Upper lobe of left lung (tissue), 6 donors: ENCODE measurements around the gene MBD3L2B. TPM values are rescaled to one million over a fixed set of nuclear protein-coding genes. Genes with fewer than 3 reads are reported as not detected.
"Not testable (repeated sequence)": the region's sequence is repeated elsewhere in the genome, so short reads cannot be mapped to it uniquely, and the experiment has no call there.

Experiments used
- ATAC-seq, 2 donors: fragments of 200-7000 bp; cut with Tn5 transposase; one replicate each; pipeline ENCODE4 v1.9.1; 2022; ENCODE audit warnings: mild to moderate bottlenecking in 2 of 2, moderate library complexity in 2 of 2; ENCODE audit not compliant: low FRiP score in 2 of 2
- DNase-seq, 2 donors: peaks; one replicate each; pipeline ENCODE4 v3.0.0-alpha.2; 2019 to 2020
- H3K27ac ChIP-seq, 4 donors: fragments of 200-600 bp; sonication (generic); one replicate each; pipeline ENCODE4 v1.5.1; 2016 to 2019
- H3K27me3 ChIP-seq, 4 donors: fragments of 200-600 bp; sonication (generic); one replicate each; pipeline ENCODE4 v1.5.1; 2017 to 2019
- H3K36me3 ChIP-seq, 4 donors: fragments of 200-600 bp; sonication (generic); one replicate each; pipeline ENCODE4 v1.5.1; 2016 to 2019
- H3K4me1 ChIP-seq, 4 donors: fragments of 200-600 bp; sonication (generic); one replicate each; pipeline ENCODE4 v1.5.1; 2018 to 2019
- H3K4me3 ChIP-seq, 4 donors: fragments of 200-600 bp; sonication (generic); one replicate each; pipeline ENCODE4 v1.5.1; 2017 to 2019; ENCODE audit warnings: mild to moderate bottlenecking in 2 of 4, moderate library complexity in 1 of 4
- H3K9me3 ChIP-seq, 4 donors: fragments of 200-600 bp; sonication (generic); one replicate each; pipeline ENCODE4 v1.5.1; 2018 to 2019
- EP300 ChIP-seq, 4 donors: sonication (generic); formaldehyde crosslinking; IDR thresholded peaks; one replicate each; pipeline ENCODE4 v1.5.1; 2017; ENCODE audit warnings: antibody characterized with exemption in 4 of 4, control low read depth in 2 of 4
- POLR2A ChIP-seq, 4 donors: fragments of 450-650 bp; IDR thresholded peaks; one replicate each; pipeline ENCODE4 v1.5.1; 2016 to 2017; ENCODE audit warnings: antibody characterized with exemption in 4 of 4, mild to moderate bottlenecking in 2 of 4
- POLR2AphosphoS5 ChIP-seq, 2 donors: sonication (generic); formaldehyde crosslinking; IDR thresholded peaks; one replicate each; pipeline ENCODE4 v1.5.1; 2017; ENCODE audit warnings: antibody characterized with exemption in 2 of 2
- WGBS, 2 donors: methylation state at CpG; one replicate each; pipeline ENCODE4 v1.1.5; 2017 to 2018; 5-methylcytosine and 5-hydroxymethylcytosine counted together
- total RNA-seq, 6 donors: library from RNA; depleted of rRNA in 4 of 6; stranded (reverse); fragments of >200 nt in 4 of 6; gene quantifications; one replicate each; pipeline versions ENCODE4 v1.1.0 to v1.2.1, GENCODE V29; 2016 to 2021
- TF ChIP-seq, protein P1 (sequence below), 6 experiments: fragments of 450-650 bp in 4 of 6; fragments of 200-600 bp in 2 of 6; sonication (generic) in 2 of 6; IDR thresholded peaks; one replicate each; pipeline ENCODE4 v1.5.1; 2016 to 2019; ENCODE audit warnings: antibody characterized with exemption in 6 of 6
- donor health status: DM: no; HTN: no; CAD: no; lungs with moderate emphysema.
- donor health status: DM: no; HTN: yes; CAD: no; lungs with severe emphysema.

Gene MBD3L2B
- total RNA-seq: not detected

DNA sequence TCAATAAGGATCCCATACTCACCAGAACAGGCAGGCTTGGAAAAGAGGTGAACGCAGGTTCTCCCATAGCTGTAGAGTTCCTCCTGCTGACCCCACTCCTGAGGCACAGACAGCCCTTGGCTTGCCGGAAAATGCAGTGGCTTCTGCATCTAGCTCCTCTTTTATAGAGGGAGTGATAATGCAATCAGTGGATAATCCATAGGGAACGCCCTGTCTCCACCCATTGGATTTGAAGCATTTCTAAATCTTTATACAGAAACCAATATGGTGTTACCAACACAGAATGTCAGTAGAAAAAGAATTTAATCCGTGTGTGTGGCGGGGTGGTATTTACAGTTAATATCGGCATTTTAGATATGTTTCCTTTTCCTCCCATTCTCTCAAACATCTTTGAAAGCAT is at the start of gene MBD3L2B:
MBD3L2B (minus strand) TSS at position 101 of the 400 bp plus-strand sequence; CDS start at position 67, 34 bp downstream.
- WGBS, 2 donors: no CpG with 5 or more reads among the region's 6 CpGs
- not testable (repeated sequence) for DNase-seq, H3K36me3 ChIP-seq, H3K9me3 ChIP-seq, H3K27me3 ChIP-seq, ATAC-seq, H3K27ac ChIP-seq, H3K4me3 ChIP-seq, H3K4me1 ChIP-seq

- peak overlapping the region; percentile 87 to 89 (median 88) for H3K27ac ChIP-seq
- 0 to 1% methylated on average over 6 to 12 of the region's 12 CpGs for WGBS, 2 donors
- DNase-seq (no peak), ATAC-seq (peak in 1 of 2 donors; percentile 7)
- H3K9me3 ChIP-seq: peaks cover 0 to 2% (median under 1%) of the 10 kb centered on the region in 4 donors
- peaks cover 7 to 17% (median 11%) of the 10 kb centered on the region in 4 donors for H3K4me1 ChIP-seq
- peak overlapping the region; percentile 93 to 100 (median 96) for H3K4me3 ChIP-seq
- peaks cover 23 to 44% (median 38%) of the 10 kb centered on the region in 4 donors for H3K36me3 ChIP-seq
- TF ChIP-seq POLR2AphosphoS5 (IDR thresholded peaks at IDR 0.05) (no peak), EP300 (IDR thresholded peaks at IDR 0.05) (no peak), POLR2A (IDR thresholded peaks at IDR 0.05) (no peak)
- TF ChIP-seq, protein P1, sequence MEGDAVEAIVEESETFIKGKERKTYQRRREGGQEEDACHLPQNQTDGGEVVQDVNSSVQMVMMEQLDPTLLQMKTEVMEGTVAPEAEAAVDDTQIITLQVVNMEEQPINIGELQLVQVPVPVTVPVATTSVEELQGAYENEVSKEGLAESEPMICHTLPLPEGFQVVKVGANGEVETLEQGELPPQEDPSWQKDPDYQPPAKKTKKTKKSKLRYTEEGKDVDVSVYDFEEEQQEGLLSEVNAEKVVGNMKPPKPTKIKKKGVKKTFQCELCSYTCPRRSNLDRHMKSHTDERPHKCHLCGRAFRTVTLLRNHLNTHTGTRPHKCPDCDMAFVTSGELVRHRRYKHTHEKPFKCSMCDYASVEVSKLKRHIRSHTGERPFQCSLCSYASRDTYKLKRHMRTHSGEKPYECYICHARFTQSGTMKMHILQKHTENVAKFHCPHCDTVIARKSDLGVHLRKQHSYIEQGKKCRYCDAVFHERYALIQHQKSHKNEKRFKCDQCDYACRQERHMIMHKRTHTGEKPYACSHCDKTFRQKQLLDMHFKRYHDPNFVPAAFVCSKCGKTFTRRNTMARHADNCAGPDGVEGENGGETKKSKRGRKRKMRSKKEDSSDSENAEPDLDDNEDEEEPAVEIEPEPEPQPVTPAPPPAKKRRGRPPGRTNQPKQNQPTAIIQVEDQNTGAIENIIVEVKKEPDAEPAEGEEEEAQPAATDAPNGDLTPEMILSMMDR (IDR thresholded peaks at IDR 0.05): no peak
- H3K27me3 ChIP-seq: no peaks in the 10 kb centered on the region
Observed at GRCh38 chr19:7069904-7070226, 48.6 kb upstream of the MBD3L2B start.

GRCh38 chr19:7069042-7069903 is 48.0 kb upstream of the MBD3L2B start, which contains the start of gene ZNF557:
Gene ZNF557 (plus strand): TSS chr19:7069703. CDS start chr19:7075075, 5,372 bp downstream.
- H3K9me3 ChIP-seq: no peaks in the 10 kb centered on the region
- peak; percentile 100 for ATAC-seq
- H3K36me3 ChIP-seq: peaks cover 19 to 38% (median 32%) of the 10 kb centered on the region in 4 donors
- H3K4me3 ChIP-seq: peak within 1 kb of the TSS; percentile 93 to 100 (median 96)
- peak within 1 kb of the TSS; percentile 87 to 89 (median 88) for H3K27ac ChIP-seq
- H3K4me1 ChIP-seq: peaks cover 7 to 17% (median 11%) of the 10 kb centered on the region in 4 donors
- DNase-seq: peak; percentile 98 to 99
- no peaks in the 10 kb centered on the region for H3K27me3 ChIP-seq
- peak in 3 of 4 donors; percentile 17 to 78 (median 64) for TF ChIP-seq POLR2A (IDR thresholded peaks at IDR 0.05)
- peak in 1 of 4 donors; percentile 5 for TF ChIP-seq EP300 (IDR thresholded peaks at IDR 0.05)
- TF ChIP-seq, protein P1 (IDR thresholded peaks at IDR 0.05): peak in 1 of 6 experiments; percentile 16
- peak; percentile 71 to 72 for TF ChIP-seq POLR2AphosphoS5 (IDR thresholded peaks at IDR 0.05)
- WGBS, 2 donors: 0 to 1% methylated on average over 22 to 49 of the region's 56 CpGs

- DNase-seq (no peak), ATAC-seq (no peak)
- H3K9me3 ChIP-seq: no peaks in the 10 kb centered on the region
- peak overlapping the region in 3 of 4 donors; percentile 32 to 89 (median 88) for H3K27ac ChIP-seq
- WGBS, 2 donors: 80 to 86% methylated on average over 6 of the region's 6 CpGs
- H3K36me3 ChIP-seq: peaks cover 12 to 32% (median 26%) of the 10 kb centered on the region in 4 donors
- TF ChIP-seq, protein P1 (IDR thresholded peaks at IDR 0.05): no peak
- no peak for TF ChIP-seq POLR2A (IDR thresholded peaks at IDR 0.05)
- peaks cover 7 to 17% (median 11%) of the 10 kb centered on the region in 4 donors for H3K4me1 ChIP-seq
- no peaks in the 10 kb centered on the region for H3K27me3 ChIP-seq
- H3K4me3 ChIP-seq: peak overlapping the region in 2 of 4 donors; percentile 95 to 98
Observed at GRCh38 chr19:7068599-7068998, 47.4 kb upstream of the MBD3L2B start.

DNA sequence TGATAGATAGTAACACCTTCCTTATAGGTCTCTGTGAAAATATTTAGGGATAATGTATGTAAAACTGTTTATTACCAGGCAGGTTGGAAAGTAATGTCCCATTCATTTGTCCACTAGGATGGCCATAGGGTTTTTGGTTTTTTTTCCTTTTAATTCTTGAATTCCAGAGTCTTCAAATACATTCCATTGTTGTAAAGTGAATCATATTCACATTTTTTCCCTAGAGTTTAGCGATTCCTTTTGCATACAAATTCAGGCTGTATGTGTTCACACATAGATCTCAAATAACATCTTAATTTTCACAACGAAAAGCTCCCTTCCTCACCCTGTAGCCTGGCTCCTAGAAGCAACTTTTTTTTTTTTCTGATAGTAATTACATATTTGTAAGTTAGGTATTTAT is 46.5 kb upstream of the MBD3L2B start:
- no peak for ATAC-seq
- H3K4me1 ChIP-seq: peaks cover 7 to 17% (median 11%) of the 10 kb centered on the region in 4 donors
- H3K9me3 ChIP-seq: no peaks in the 10 kb centered on the region
- no peaks in the 10 kb centered on the region for H3K27me3 ChIP-seq
- H3K27ac ChIP-seq: no peak overlapping the region
- H3K4me3 ChIP-seq: no peak overlapping the region
- no peak for TF ChIP-seq EP300 (IDR thresholded peaks at IDR 0.05)
- no peak for TF ChIP-seq POLR2AphosphoS5 (IDR thresholded peaks at IDR 0.05)
- TF ChIP-seq, protein P1 (IDR thresholded peaks at IDR 0.05): no peak
- TF ChIP-seq POLR2A (IDR thresholded peaks at IDR 0.05): no peak
- H3K36me3 ChIP-seq: peaks cover 10 to 23% (median 18%) of the 10 kb centered on the region in 4 donors
- no peak for DNase-seq
- WGBS, 2 donors: 85% methylated on average over 2 of the region's 2 CpGs

- not testable (repeated sequence) for ATAC-seq
- 60 to 66% methylated on average over 13 of the region's 13 CpGs for WGBS, 2 donors
Observed at GRCh38 chr19:7067122-7067521, 45.9 kb upstream of the MBD3L2B start.

More at GRCh38 chr19:7067122-7067521, 45.9 kb upstream of the MBD3L2B start:
- not testable (repeated sequence) for H3K4me3 ChIP-seq, H3K27ac ChIP-seq, H3K27me3 ChIP-seq, H3K9me3 ChIP-seq, DNase-seq
- Histone ChIP-seq H3K4me1 (peaks cover 7 to 17% (median 11%) of the 10 kb centered on the region in 4 donors), H3K36me3 (peaks cover 5 to 17% (median 12%) of the 10 kb centered on the region in 4 donors)
